PC-9 (cell line): ENCODE data around the gene AP3B1. TPM values are rescaled to one million over a fixed set of nuclear protein-coding genes. Genes with fewer than 3 reads are reported as not detected.

ENCODE experiments used
- BruUV-seq: library from RNA; stranded (reverse); fragments of 400-500 nt; replicated peaks from 2 replicates; lab custom pipeline; 2021; lab: Mats Ljungman, UMichigan
- CTCF ChIA-PET: fragments of 300-600 bp; sonication (Branson Sonifier 250); formaldehyde crosslinking; loops from one replicate; lab custom pipeline; 2022; ENCODE audit warnings: antibody characterized with exemption; lab: Charles Lee
- POLR2A ChIA-PET: fragments of 300-600 bp; sonication (Branson Sonifier 250); formaldehyde crosslinking; loops from one replicate; lab custom pipeline; 2022; ENCODE audit warnings: antibody characterized with exemption; ENCODE audit not compliant: unreplicated experiment; lab: Charles Lee
- DNase-seq, 2 experiments: peaks; one replicate each; pipeline versions ENCODE4 v3.0.0 to v3.0.0-alpha.2; 2015 to 2022; ENCODE audit warnings: mixed read lengths in 1 of 2
- H2AFZ ChIP-seq: fragments of 200-600 bp; sonication (generic); 2 replicates; pipeline ENCODE4 v1.8.1; 2017; ENCODE audit warnings: antibody characterized with exemption
- H3F3A ChIP-seq: fragments of 200-600 bp; sonication (generic); 2 replicates; pipeline ENCODE4 v1.8.1; 2017; ENCODE audit warnings: antibody characterized with exemption, mild to moderate bottlenecking, low read depth; ENCODE audit not compliant: insufficient read depth
- H3K27ac ChIP-seq: fragments of 200-600 bp; sonication (generic); 2 replicates; pipeline ENCODE4 v1.6.1; 2016; ENCODE audit warnings: mixed run types
- H3K27me3 ChIP-seq: fragments of 200-600 bp; sonication (generic); 2 replicates; pipeline ENCODE4 v1.6.1; 2016; ENCODE audit warnings: low read depth, mixed run types; ENCODE audit not compliant: insufficient read depth
- H3K36me3 ChIP-seq: fragments of 200-600 bp; sonication (generic); 2 replicates; pipeline ENCODE4 v1.6.1; 2016; ENCODE audit warnings: low read depth, mixed run types
- H3K4me1 ChIP-seq: fragments of 200-600 bp; sonication (generic); replicated peaks from 2 replicates; pipeline ENCODE4 v1.6.1; 2016; ENCODE audit warnings: mixed run types; ENCODE audit not compliant: insufficient read depth
- H3K4me2 ChIP-seq: fragments of 200-600 bp; sonication (generic); 2 replicates; pipeline ENCODE4 v1.6.1; 2017; ENCODE audit warnings: mixed run types
- H3K4me3 ChIP-seq: fragments of 200-600 bp; sonication (generic); 2 replicates; pipeline ENCODE4 v1.6.1; 2016; ENCODE audit warnings: mixed run types
- H3K79me2 ChIP-seq: fragments of 200-600 bp; sonication (generic); 2 replicates; pipeline ENCODE4 v1.6.1; 2017; ENCODE audit warnings: low read depth, mixed run types
- H3K9me2 ChIP-seq: fragments of 200-600 bp; sonication (generic); 2 replicates; pipeline ENCODE4 v1.8.1; 2017; ENCODE audit warnings: mild to moderate bottlenecking; ENCODE audit not compliant: insufficient read depth
- H3K9me3 ChIP-seq: fragments of 200-600 bp; sonication (generic); 2 replicates; pipeline ENCODE4 v1.8.1; 2016; ENCODE audit warnings: low read depth; ENCODE audit not compliant: insufficient read depth
- H4K20me1 ChIP-seq: fragments of 200-600 bp; sonication (generic); 2 replicates; pipeline ENCODE4 v1.8.1; 2017; ENCODE audit not compliant: insufficient read depth
- EZH2 ChIP-seq: fragments of 200-600 bp; sonication (generic); IDR thresholded peaks from 2 replicates; pipeline ENCODE4 v1.8.0; 2017; ENCODE audit warnings: antibody characterized with exemption, low read depth
- intact Hi-C: fragments of 100-400 bp; cut with micrococcal nuclease; formaldehyde crosslinking; loops from one replicate; pipeline ENCODE4 v1.10.0; 2022; ENCODE audit not compliant: unreplicated experiment
- total RNA-seq: library from RNA; stranded (reverse); gene quantifications from 2 replicates; pipeline ENCODE4 v1.2.3, GENCODE V29; 2021
- TF ChIP-seq, protein P1 (sequence below): fragments of 200-600 bp; sonication (generic); conservative IDR thresholded peaks from 2 replicates; pipeline ENCODE4 v1.6.1; 2017; ENCODE audit warnings: mixed run types, antibody characterized with exemption, mild to moderate bottlenecking, moderate library complexity

The AP3B1 gene
- total RNA-seq, 1 experiment from 2014 or later, result 44.0 TPM

DNA sequence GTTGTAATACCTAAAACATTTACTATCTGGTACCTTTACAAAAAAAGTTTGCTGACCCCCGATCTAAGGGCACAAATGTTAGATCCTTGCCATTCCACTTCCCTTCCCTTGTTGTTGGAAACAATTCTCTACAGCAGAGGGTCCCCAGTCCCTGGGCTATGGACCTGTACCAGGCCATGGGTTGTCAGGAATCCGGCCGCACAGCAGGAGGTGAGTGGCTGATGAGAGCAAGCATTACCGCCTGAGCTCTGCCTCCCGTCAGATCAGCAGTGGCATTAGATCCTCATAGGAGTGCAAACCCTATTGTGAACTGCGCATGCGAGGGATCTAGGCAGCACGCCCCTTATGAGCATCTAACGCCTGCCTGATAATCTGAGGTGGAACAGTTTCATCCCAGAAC is 248.5 kb downstream of the AP3B1 start:
- Histone ChIP-seq H3K4me2 (no peak overlapping the region), H3F3A (no peaks in the 10 kb centered on the region), H4K20me1 (no peaks in the 10 kb centered on the region), H3K9me3 (0 out of 2 replicates have a peak, but pooled peaks cover 2% of the 10 kb centered on the region), H3K36me3 (no peaks in the 10 kb centered on the region), H3K4me3 (no peak overlapping the region), H3K79me2 (no peaks in the 10 kb centered on the region), H3K27ac (no peak overlapping the region), H3K27me3 (no peaks in the 10 kb centered on the region), H3K9me2 (no peaks in the 10 kb centered on the region), H3K4me1 (no peaks in the 10 kb centered on the region), H2AFZ (no peak overlapping the region)
- TF ChIP-seq, protein P1, sequence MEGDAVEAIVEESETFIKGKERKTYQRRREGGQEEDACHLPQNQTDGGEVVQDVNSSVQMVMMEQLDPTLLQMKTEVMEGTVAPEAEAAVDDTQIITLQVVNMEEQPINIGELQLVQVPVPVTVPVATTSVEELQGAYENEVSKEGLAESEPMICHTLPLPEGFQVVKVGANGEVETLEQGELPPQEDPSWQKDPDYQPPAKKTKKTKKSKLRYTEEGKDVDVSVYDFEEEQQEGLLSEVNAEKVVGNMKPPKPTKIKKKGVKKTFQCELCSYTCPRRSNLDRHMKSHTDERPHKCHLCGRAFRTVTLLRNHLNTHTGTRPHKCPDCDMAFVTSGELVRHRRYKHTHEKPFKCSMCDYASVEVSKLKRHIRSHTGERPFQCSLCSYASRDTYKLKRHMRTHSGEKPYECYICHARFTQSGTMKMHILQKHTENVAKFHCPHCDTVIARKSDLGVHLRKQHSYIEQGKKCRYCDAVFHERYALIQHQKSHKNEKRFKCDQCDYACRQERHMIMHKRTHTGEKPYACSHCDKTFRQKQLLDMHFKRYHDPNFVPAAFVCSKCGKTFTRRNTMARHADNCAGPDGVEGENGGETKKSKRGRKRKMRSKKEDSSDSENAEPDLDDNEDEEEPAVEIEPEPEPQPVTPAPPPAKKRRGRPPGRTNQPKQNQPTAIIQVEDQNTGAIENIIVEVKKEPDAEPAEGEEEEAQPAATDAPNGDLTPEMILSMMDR, result no peak
- TF ChIP-seq EZH2, result no peak
- no peak for DNase-seq
- ChIA-PET CTCF (no interaction called here), POLR2A (no interaction called here)
- BruUV-seq, result no TSS peak
- intact Hi-C loops, result no loop called here

DNA sequence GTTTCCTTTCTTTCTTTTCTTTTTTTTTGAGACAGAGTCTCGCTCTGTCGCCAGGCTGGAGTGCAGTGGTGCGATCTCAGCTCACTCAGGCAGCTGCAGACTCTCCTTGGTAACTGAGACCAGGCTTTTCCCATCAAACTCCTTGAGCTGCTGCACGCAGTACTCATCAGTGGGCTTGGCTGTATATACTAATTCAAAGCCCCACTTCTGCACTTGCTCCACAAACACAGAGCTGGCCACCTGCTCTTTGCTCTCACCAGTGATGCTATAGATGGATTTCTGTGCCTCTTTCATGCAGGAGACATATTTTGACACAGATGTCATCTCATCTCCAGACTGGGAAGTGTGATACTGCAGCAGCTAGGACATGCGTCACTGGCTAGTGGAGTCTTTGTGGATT is 252.7 kb downstream of the AP3B1 start:
- intact Hi-C loops, result no loop called here
- Histone ChIP-seq H3F3A (no peaks in the 10 kb centered on the region), H3K79me2 (no peaks in the 10 kb centered on the region), H3K4me3 (no peak overlapping the region), H4K20me1 (no peaks in the 10 kb centered on the region; the same call in 1 of the 2 replicates), H3K27me3 (no peaks in the 10 kb centered on the region), H3K27ac (no peak overlapping the region), H3K36me3 (no peaks in the 10 kb centered on the region), H2AFZ (no peak overlapping the region), H3K9me3 (0 out of 2 replicates have a peak, but pooled peaks cover 2% of the 10 kb centered on the region), H3K4me2 (no peak overlapping the region), H3K4me1 (no peaks in the 10 kb centered on the region), H3K9me2 (no peaks in the 10 kb centered on the region)
- TF ChIP-seq, protein P1, result no peak
- no peak for TF ChIP-seq EZH2
- DNase-seq, result no peak
- no TSS peak for BruUV-seq
- CTCF ChIA-PET, result no interaction called here
- POLR2A ChIA-PET, result interaction anchor here (0.6 kb wide), 1 partner anchor 1145 kb away, joined by 4 read pairs; no protein-coding TSS in a partner anchor

DNA sequence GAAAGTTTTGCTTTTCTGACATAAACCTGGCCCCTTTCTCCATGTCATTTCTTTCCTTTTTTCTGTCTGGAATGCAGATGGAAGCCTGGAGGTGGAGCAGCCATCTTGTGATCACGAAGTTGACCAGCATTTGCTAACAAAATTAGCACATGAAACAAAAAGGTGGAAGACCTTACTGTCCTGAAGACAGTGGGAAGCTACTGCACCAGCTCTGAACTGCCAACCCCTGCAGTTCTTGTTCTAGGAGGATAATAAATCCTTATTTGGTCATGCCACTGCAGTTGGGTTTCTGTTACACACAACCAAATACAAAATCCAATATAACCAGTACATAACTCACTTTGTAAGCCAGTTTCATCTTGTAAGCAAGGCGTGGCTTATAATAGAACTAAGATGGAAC is 269.0 kb downstream of the AP3B1 start:
- Histone ChIP-seq H3F3A (no peaks in the 10 kb centered on the region), H3K36me3 (no peaks in the 10 kb centered on the region), H3K9me2 (no peaks in the 10 kb centered on the region), H3K4me1 (no peaks in the 10 kb centered on the region), H3K9me3 (no peaks in the 10 kb centered on the region), H3K4me3 (no peak overlapping the region), H3K79me2 (no peaks in the 10 kb centered on the region), H2AFZ (no peak overlapping the region), H3K27ac (no peak overlapping the region), H3K27me3 (no peaks in the 10 kb centered on the region), H4K20me1 (no peaks in the 10 kb centered on the region), H3K4me2 (no peak overlapping the region)
- BruUV-seq, result no TSS peak
- no peak for DNase-seq
- ChIA-PET CTCF (no interaction called here), POLR2A (no interaction called here)
- TF ChIP-seq, protein P1, result no peak
- TF ChIP-seq EZH2, result no peak
- intact Hi-C loops, result no loop called here
